Measurements from ENCODE around the gene MFAP3.

The MFAP3 gene

GRCh38 chr5:154047324-154047723 lies 8.6 kb downstream of the MFAP3 start:
- no peak overlapping the region for H3K4me3 ChIP-seq (ENCODE audit: low read length)
- no peak for DNase-seq (ENCODE audit: low read depth)
- TF ChIP-seq CTCF (conservative IDR thresholded peaks at IDR 0.05; ENCODE audit: low read depth, low read length), result no peak

DNA sequence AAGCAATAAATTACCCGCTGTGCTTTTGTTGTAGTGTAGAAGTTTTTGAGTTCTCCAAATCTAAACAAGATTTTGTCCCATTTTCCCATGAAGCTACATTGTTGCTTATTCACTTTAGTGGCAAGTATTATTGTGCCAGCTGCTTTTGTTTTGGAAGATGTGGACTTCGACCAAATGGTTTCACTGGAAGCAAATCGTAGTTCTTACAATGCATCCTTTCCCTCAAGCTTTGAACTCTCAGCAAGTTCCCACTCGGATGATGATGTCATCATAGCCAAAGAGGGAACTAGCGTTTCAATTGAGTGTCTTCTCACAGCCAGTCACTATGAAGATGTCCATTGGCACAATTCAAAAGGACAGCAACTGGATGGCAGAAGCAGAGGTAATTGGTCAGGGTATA lies 10.9 kb downstream of the MFAP3 start:
- H3K4me3 ChIP-seq (ENCODE audit: low read length), result no peak overlapping the region
- DNase-seq (ENCODE audit: low read depth), result no peak
- TF ChIP-seq CTCF (conservative IDR thresholded peaks at IDR 0.05; ENCODE audit: low read depth, low read length), result no peak

GRCh38 chr5:154053468-154053867 lies 14.7 kb downstream of the MFAP3 start:
- TF ChIP-seq CTCF (conservative IDR thresholded peaks at IDR 0.05; ENCODE audit: low read depth, low read length), result no peak
- DNase-seq (ENCODE audit: low read depth), result no peak
- H3K4me3 ChIP-seq (ENCODE audit: low read length), result no peak overlapping the region

GRCh38 chr5:154055201-154055600 lies 16.4 kb downstream of the MFAP3 start:
- H3K4me3 ChIP-seq (ENCODE audit: low read length), result no peak overlapping the region
- DNase-seq (ENCODE audit: low read depth), result no peak
- TF ChIP-seq CTCF (conservative IDR thresholded peaks at IDR 0.05; ENCODE audit: low read depth, low read length), result no peak

GRCh38 chr5:154058055-154059038 lies 19.6 kb downstream of the MFAP3 start:
- no peak for TF ChIP-seq CTCF (conservative IDR thresholded peaks at IDR 0.05; ENCODE audit: low read depth, low read length)
- no peak overlapping the region for H3K4me3 ChIP-seq (ENCODE audit: low read length)
- DNase-seq (ENCODE audit: low read depth), result peak; percentile 95

GRCh38 chr5:154059039-154059430 lies 20.3 kb downstream of the MFAP3 start:
- H3K4me3 ChIP-seq (ENCODE audit: low read length), result no peak overlapping the region
- no peak for TF ChIP-seq CTCF (conservative IDR thresholded peaks at IDR 0.05; ENCODE audit: low read depth, low read length)
- DNase-seq (ENCODE audit: low read depth), result no peak

GRCh38 chr5:154059583-154059982 lies 20.8 kb downstream of the MFAP3 start:
- no peak overlapping the region for H3K4me3 ChIP-seq (ENCODE audit: low read length)
- no peak for TF ChIP-seq CTCF (conservative IDR thresholded peaks at IDR 0.05; ENCODE audit: low read depth, low read length)
- DNase-seq (ENCODE audit: low read depth), result no peak
